NCI-H1092 (cell line): Measurements from ENCODE around the gene PXT1.

ENCODE experiments used
- DNase-seq: peaks from one replicate; lab custom pipeline; 2025; lab: John Stamatoyannopoulos, UW

PXT1 gene

GRCh38 chr6:36387440-36388303 lies 55.0 kb downstream of the PXT1 start, which contains the start of gene ETV7:
Gene ETV7, minus strand, starts transcription at chr6:36387669. Its CDS starts 128 bp downstream, at chr6:36387541.
- DNase-seq = no peak

GRCh38 chr6:36386495-36387439 lies 55.9 kb downstream of the PXT1 start:
- DNase-seq = no peak

- DNase-seq = no peak
These were observed 58.6 kb downstream of the PXT1 start for GRCh38 chr6:36384095-36384494.

GRCh38 chr6:36383606-36384005 lies 59.0 kb downstream of the PXT1 start:
- DNase-seq = no peak

GRCh38 chr6:36382976-36383375 lies 59.7 kb downstream of the PXT1 start:
- no peak for DNase-seq

- DNase-seq = no peak
These were observed 60.9 kb downstream of the PXT1 start for GRCh38 chr6:36381502-36382389.

GRCh38 chr6:36380166-36380565 lies 62.5 kb downstream of the PXT1 start:
- DNase-seq = no peak

- no peak for DNase-seq
These were observed 63.7 kb downstream of the PXT1 start for GRCh38 chr6:36378936-36379335.

GRCh38 chr6:36378243-36378920 lies 64.3 kb downstream of the PXT1 start:
- no peak for DNase-seq

GRCh38 chr6:36377594-36377993 lies 65.1 kb downstream of the PXT1 start:
- no peak for DNase-seq

GRCh38 chr6:36376742-36377141 lies 65.9 kb downstream of the PXT1 start:
- no peak for DNase-seq

- no peak for DNase-seq
These were observed 66.5 kb downstream of the PXT1 start for GRCh38 chr6:36376183-36376582.

GRCh38 chr6:36375644-36376155 lies 67.0 kb downstream of the PXT1 start:
- DNase-seq = no peak

- no peak for DNase-seq
These were observed 67.7 kb downstream of the PXT1 start for GRCh38 chr6:36374972-36375371.

- DNase-seq = no peak
These were observed 68.5 kb downstream of the PXT1 start for GRCh38 chr6:36374194-36374593.

- no peak for DNase-seq
These were observed 69.2 kb downstream of the PXT1 start for GRCh38 chr6:36373368-36374019.

- no peak for DNase-seq
These were observed 70.6 kb downstream of the PXT1 start for GRCh38 chr6:36372088-36372487.

- no peak for DNase-seq
These were observed 71.4 kb downstream of the PXT1 start for GRCh38 chr6:36371211-36371610.

- no peak for DNase-seq
These were observed 72.0 kb downstream of the PXT1 start for GRCh38 chr6:36370638-36371037.
